Astrocyte (in vitro differentiated cells and primary cell): ENCODE measurements around the gene CRHR2. TPM values are rescaled to one million over a fixed set of nuclear protein-coding genes. Genes with fewer than 3 reads are reported as not detected.

ENCODE experiments used
- DNase-seq: peaks from one replicate; pipeline ENCODE4 v3.0.0-alpha.2; 2010; ENCODE audit warnings: low read depth
- FAIRE-seq: peaks from 2 replicates; lab custom pipeline; 2011; peaks lifted over from hg19 to GRCh38; lab: Jason Lieb, UNC
- H2AFZ ChIP-seq: 2 replicates; pipeline ENCODE4 v1.6.0; 2012; ENCODE audit warnings: low read depth, low read length, inconsistent platforms
- H3K27ac ChIP-seq: 2 replicates; pipeline ENCODE4 v1.5.1; 2011; ENCODE audit warnings: low read depth, low read length, inconsistent platforms
- H3K27me3 ChIP-seq: 2 replicates; pipeline ENCODE4 v1.6.0; 2011; ENCODE audit warnings: low read length, inconsistent platforms; ENCODE audit not compliant: insufficient read depth
- H3K36me3 ChIP-seq: 2 replicates; pipeline ENCODE4 v1.5.1; 2011; ENCODE audit warnings: low read length, inconsistent platforms; ENCODE audit not compliant: insufficient read depth
- H3K4me1 ChIP-seq: 2 replicates; pipeline ENCODE4 v1.5.1; 2011; ENCODE audit warnings: low read length, inconsistent platforms; ENCODE audit not compliant: insufficient read depth
- H3K4me2 ChIP-seq: 2 replicates; pipeline ENCODE4 v1.6.0; 2012; ENCODE audit warnings: low read length, inconsistent platforms
- H3K4me3 ChIP-seq: 2 replicates; pipeline ENCODE4 v1.5.1; 2011; ENCODE audit warnings: low read depth, mild to moderate bottlenecking, low read length, inconsistent platforms; ENCODE audit not compliant: insufficient read depth
- H3K79me2 ChIP-seq: 2 replicates; pipeline ENCODE4 v1.6.0; 2012; ENCODE audit warnings: mild to moderate bottlenecking, low read length, inconsistent platforms; ENCODE audit not compliant: insufficient read depth
- H3K9ac ChIP-seq: 2 replicates; pipeline ENCODE4 v1.6.0; 2012; ENCODE audit warnings: mild to moderate bottlenecking, low read length, inconsistent platforms
- H3K9me3 ChIP-seq: 2 replicates; pipeline ENCODE4 v1.5.1; 2012; ENCODE audit warnings: low read depth, mild to moderate bottlenecking, low read length, inconsistent platforms; ENCODE audit not compliant: insufficient read depth
- H4K20me1 ChIP-seq: 2 replicates; pipeline ENCODE4 v1.6.0; 2012; ENCODE audit warnings: low read length, inconsistent platforms; ENCODE audit not compliant: insufficient read depth
- H3K27ac Mint-ChIP-seq: one replicate; pipeline ENCODE4 v1.8.0; 2021; ENCODE audit warnings: mild to moderate bottlenecking, mixed read lengths; ENCODE audit not compliant: unreplicated experiment
- H3K27me3 Mint-ChIP-seq: one replicate; pipeline ENCODE4 v1.8.0; 2021; ENCODE audit warnings: low read depth, mixed read lengths; ENCODE audit not compliant: unreplicated experiment
- H3K36me3 Mint-ChIP-seq: one replicate; pipeline ENCODE4 v1.8.0; 2021; ENCODE audit warnings: low read depth, mixed read lengths; ENCODE audit not compliant: unreplicated experiment
- H3K4me1 Mint-ChIP-seq: one replicate; pipeline ENCODE4 v1.8.0; 2021; ENCODE audit warnings: low read depth, mixed read lengths; ENCODE audit not compliant: unreplicated experiment
- H3K4me3 Mint-ChIP-seq: one replicate; pipeline ENCODE4 v1.8.0; 2021; ENCODE audit warnings: mild to moderate bottlenecking, moderate library complexity, mixed read lengths; ENCODE audit not compliant: unreplicated experiment
- H3K9me3 Mint-ChIP-seq: one replicate; pipeline ENCODE4 v1.8.0; 2021; ENCODE audit warnings: mild to moderate bottlenecking, mixed read lengths; ENCODE audit not compliant: unreplicated experiment
- EZH2 ChIP-seq: IDR thresholded peaks from 2 replicates; pipeline ENCODE4 v1.6.1; 2012; ENCODE audit warnings: mild to moderate bottlenecking, low read length, inconsistent platforms; ENCODE audit not compliant: insufficient read depth
- total RNA-seq: library from RNA; stranded (reverse); gene quantifications from 2 replicates; pipeline ENCODE4 v1.2.1, GENCODE V29; 2021
- TF ChIP-seq, protein P1 (sequence below): IDR thresholded peaks from 2 replicates; pipeline ENCODE4 v1.5.1; 2011; ENCODE audit warnings: low read depth, mild to moderate bottlenecking, inconsistent platforms, low read length, moderate library complexity; ENCODE audit not compliant: insufficient read depth

Gene CRHR2
- total RNA-seq, 1 donor from 2014 or later = not detected

DNA sequence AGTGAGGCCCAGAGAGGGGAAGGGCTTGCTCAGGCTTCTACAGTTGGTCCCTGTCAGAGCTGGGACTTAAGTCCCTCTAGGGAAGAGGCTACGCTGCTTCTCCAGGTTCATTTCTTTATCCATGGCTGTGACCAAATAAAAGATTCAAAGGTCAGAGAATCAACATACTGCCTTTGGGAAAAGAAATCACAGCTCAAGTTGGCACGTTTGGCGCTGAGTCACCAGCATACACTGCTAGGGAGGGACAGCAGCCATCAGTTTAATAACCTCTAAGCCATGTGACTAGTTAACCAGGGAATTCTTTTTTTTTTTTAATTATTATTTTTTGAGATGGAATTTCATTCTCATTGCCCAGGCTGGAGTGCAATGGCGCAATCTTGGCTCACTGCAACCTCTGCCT lies 28.4 kb upstream of the CRHR2 start:
- peaks cover 31% of the 10 kb centered on the region for H3K27me3 Mint-ChIP-seq
- no peak overlapping the region for H3K27ac Mint-ChIP-seq
- peaks cover 12% of the 10 kb centered on the region for H3K9me3 Mint-ChIP-seq
- no peak overlapping the region for H3K4me3 Mint-ChIP-seq
- FAIRE-seq = no peak
- Histone ChIP-seq H3K4me2 (no peak overlapping the region), H3K9ac (no peak overlapping the region), H3K27me3 (peaks cover 4% of the 10 kb centered on the region), H4K20me1 (no peaks in the 10 kb centered on the region), H3K27ac (no peak overlapping the region), H3K79me2 (no peaks in the 10 kb centered on the region), H3K9me3 (peaks cover 6% of the 10 kb centered on the region), H3K4me3 (no peak overlapping the region), H2AFZ (no peak overlapping the region), H3K4me1 (no peaks in the 10 kb centered on the region), H3K36me3 (no peaks in the 10 kb centered on the region)
- no peak for TF ChIP-seq EZH2
- TF ChIP-seq, protein P1, sequence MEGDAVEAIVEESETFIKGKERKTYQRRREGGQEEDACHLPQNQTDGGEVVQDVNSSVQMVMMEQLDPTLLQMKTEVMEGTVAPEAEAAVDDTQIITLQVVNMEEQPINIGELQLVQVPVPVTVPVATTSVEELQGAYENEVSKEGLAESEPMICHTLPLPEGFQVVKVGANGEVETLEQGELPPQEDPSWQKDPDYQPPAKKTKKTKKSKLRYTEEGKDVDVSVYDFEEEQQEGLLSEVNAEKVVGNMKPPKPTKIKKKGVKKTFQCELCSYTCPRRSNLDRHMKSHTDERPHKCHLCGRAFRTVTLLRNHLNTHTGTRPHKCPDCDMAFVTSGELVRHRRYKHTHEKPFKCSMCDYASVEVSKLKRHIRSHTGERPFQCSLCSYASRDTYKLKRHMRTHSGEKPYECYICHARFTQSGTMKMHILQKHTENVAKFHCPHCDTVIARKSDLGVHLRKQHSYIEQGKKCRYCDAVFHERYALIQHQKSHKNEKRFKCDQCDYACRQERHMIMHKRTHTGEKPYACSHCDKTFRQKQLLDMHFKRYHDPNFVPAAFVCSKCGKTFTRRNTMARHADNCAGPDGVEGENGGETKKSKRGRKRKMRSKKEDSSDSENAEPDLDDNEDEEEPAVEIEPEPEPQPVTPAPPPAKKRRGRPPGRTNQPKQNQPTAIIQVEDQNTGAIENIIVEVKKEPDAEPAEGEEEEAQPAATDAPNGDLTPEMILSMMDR = no peak
- no peaks in the 10 kb centered on the region for H3K4me1 Mint-ChIP-seq
- DNase-seq = no peak
- H3K36me3 Mint-ChIP-seq = no peaks in the 10 kb centered on the region

DNA sequence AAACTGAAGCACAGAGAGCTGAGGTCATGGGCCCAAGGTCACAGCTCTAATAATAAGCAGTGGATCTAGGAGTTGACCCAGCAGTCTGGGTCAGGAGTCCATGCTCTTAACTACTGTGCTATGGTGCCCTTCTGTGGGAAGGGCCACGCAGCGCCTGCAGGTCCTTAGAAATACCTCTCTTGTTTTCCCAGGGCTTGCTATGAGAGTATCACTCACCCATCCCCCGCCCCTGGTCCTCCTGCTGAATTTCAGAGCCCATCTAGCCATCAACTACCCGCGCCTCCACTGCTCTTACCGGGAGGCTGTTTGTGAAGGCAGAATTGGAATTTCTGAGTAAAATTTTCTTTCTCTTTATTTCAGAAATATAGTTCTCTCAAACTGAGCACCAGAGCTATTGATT lies 27.3 kb upstream of the CRHR2 start:
- TF ChIP-seq, protein P1 = no peak
- no peak for TF ChIP-seq EZH2
- H3K27ac Mint-ChIP-seq = no peak overlapping the region
- H3K27ac ChIP-seq = no peak overlapping the region
- H3K9me3 Mint-ChIP-seq = peaks cover 9% of the 10 kb centered on the region
- no peaks in the 10 kb centered on the region for H4K20me1 ChIP-seq
- no peak overlapping the region for H3K9ac ChIP-seq
- H3K4me1 ChIP-seq = no peaks in the 10 kb centered on the region
- no peaks in the 10 kb centered on the region for H3K36me3 ChIP-seq
- no peaks in the 10 kb centered on the region for H3K9me3 ChIP-seq
- FAIRE-seq (no peak), DNase-seq (no peak)
- H3K4me3 ChIP-seq = no peak overlapping the region
- peaks cover 30% of the 10 kb centered on the region for H3K27me3 Mint-ChIP-seq
- no peak overlapping the region for H3K4me3 Mint-ChIP-seq
- H3K27me3 ChIP-seq = peaks cover 4% of the 10 kb centered on the region
- H3K4me1 Mint-ChIP-seq = no peaks in the 10 kb centered on the region
- H3K4me2 ChIP-seq = no peak overlapping the region
- no peaks in the 10 kb centered on the region for H3K79me2 ChIP-seq
- H2AFZ ChIP-seq = no peak overlapping the region
- no peaks in the 10 kb centered on the region for H3K36me3 Mint-ChIP-seq

DNA sequence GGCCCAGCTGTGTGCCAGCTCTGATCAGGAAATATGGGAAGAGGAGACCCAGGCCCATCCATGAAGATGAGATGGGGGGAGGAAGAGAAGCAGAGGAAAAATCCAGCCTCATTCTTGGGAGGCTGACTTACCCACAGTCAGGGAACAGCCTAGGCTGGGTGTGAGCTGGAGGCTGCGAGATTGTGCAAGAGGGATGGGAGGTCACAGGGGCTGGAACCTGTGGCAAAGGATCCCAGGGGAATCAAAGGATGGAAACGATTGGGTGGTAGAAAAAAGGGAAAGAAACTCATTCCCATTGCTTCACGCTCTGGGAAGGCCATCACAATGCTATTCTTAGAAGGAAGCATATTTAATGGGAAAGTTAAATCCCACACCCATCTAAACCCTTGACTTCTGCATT lies 26.7 kb upstream of the CRHR2 start:
- H3K9me3 ChIP-seq = no peaks in the 10 kb centered on the region
- H3K27ac ChIP-seq = no peak overlapping the region
- Mint-ChIP-seq H3K27ac (no peak overlapping the region), H3K36me3 (no peaks in the 10 kb centered on the region), H3K4me3 (no peak overlapping the region), H3K9me3 (peaks cover 10% of the 10 kb centered on the region), H3K4me1 (no peaks in the 10 kb centered on the region), H3K27me3 (peaks cover 35% of the 10 kb centered on the region)
- H3K9ac ChIP-seq = no peak overlapping the region
- no peak overlapping the region for H3K4me3 ChIP-seq
- no peak for FAIRE-seq
- H3K79me2 ChIP-seq = no peaks in the 10 kb centered on the region
- H3K4me2 ChIP-seq = no peak overlapping the region
- no peak overlapping the region for H2AFZ ChIP-seq
- peaks cover 4% of the 10 kb centered on the region for H3K27me3 ChIP-seq
- no peaks in the 10 kb centered on the region for H4K20me1 ChIP-seq
- DNase-seq = no peak
- no peaks in the 10 kb centered on the region for H3K4me1 ChIP-seq
- no peaks in the 10 kb centered on the region for H3K36me3 ChIP-seq
- TF ChIP-seq, protein P1 = no peak
- no peak for TF ChIP-seq EZH2
